ENCODE results near the gene IFIH1.
A peak's percentile ranks its signal among the peaks of the same experiment; 100 is the strongest.

IFIH1 gene

GRCh38 chr2:162245781-162246180, 72.7 kb downstream of the IFIH1 start:
- TF ChIP-seq Cebpa-rat (IDR thresholded peaks at IDR 0.05), result no peak
- Histone ChIP-seq H3K9ac (no peak overlapping the region), H3K27me3 (no peaks in the 10 kb centered on the region), H4K20me1 (no peaks in the 10 kb centered on the region), H3K4me1 (no peaks in the 10 kb centered on the region), H3K4me3 (no peak overlapping the region), H3K36me3 (no peaks in the 10 kb centered on the region), H3K9me3 (no peaks in the 10 kb centered on the region), H3K4me2 (no peak overlapping the region), H3K27ac (no peak overlapping the region)

- no peaks in the 10 kb centered on the region for H3K27me3 ChIP-seq
- no peaks in the 10 kb centered on the region for H3K36me3 ChIP-seq
- no peak overlapping the region for H3K9ac ChIP-seq
- no peak overlapping the region for H3K4me3 ChIP-seq
- no peak overlapping the region for H3K4me2 ChIP-seq
- TF ChIP-seq Cebpa-rat (IDR thresholded peaks at IDR 0.05), result no peak
- no peaks in the 10 kb centered on the region for H3K4me1 ChIP-seq
- no peaks in the 10 kb centered on the region for H3K9me3 ChIP-seq
- no peaks in the 10 kb centered on the region for H4K20me1 ChIP-seq
- H3K27ac ChIP-seq, result no peak overlapping the region
Observed at GRCh38 chr2:162245061-162245460, 73.4 kb downstream of the IFIH1 start.

- no peak overlapping the region for H3K27ac ChIP-seq
- H3K4me1 ChIP-seq, result no peaks in the 10 kb centered on the region
- H3K9ac ChIP-seq, result no peak overlapping the region
- H3K9me3 ChIP-seq, result no peaks in the 10 kb centered on the region
- TF ChIP-seq Cebpa-rat (IDR thresholded peaks at IDR 0.05), result 0 out of 2 replicates have a peak, but pooled peaks have one; percentile 22
- no peak overlapping the region for H3K4me3 ChIP-seq
- H4K20me1 ChIP-seq, result no peaks in the 10 kb centered on the region
- H3K27me3 ChIP-seq, result no peaks in the 10 kb centered on the region
- no peak overlapping the region for H3K4me2 ChIP-seq
- no peaks in the 10 kb centered on the region for H3K36me3 ChIP-seq
Observed at GRCh38 chr2:162244541-162245031, 73.9 kb downstream of the IFIH1 start.

- H3K36me3 ChIP-seq, result no peaks in the 10 kb centered on the region
- no peaks in the 10 kb centered on the region for H3K9me3 ChIP-seq
- H3K4me3 ChIP-seq, result no peak overlapping the region
- H3K27ac ChIP-seq, result no peak overlapping the region
- H3K4me1 ChIP-seq, result no peaks in the 10 kb centered on the region
- no peaks in the 10 kb centered on the region for H3K27me3 ChIP-seq
- H4K20me1 ChIP-seq, result no peaks in the 10 kb centered on the region
- no peak for TF ChIP-seq Cebpa-rat (IDR thresholded peaks at IDR 0.05)
- no peak overlapping the region for H3K4me2 ChIP-seq
- H3K9ac ChIP-seq, result no peak overlapping the region
Observed at GRCh38 chr2:162243715-162244114, 74.8 kb downstream of the IFIH1 start.

GRCh38 chr2:162243294-162243693, 75.2 kb downstream of the IFIH1 start, which contains the start of gene FAP:
TSS of gene FAP (minus strand) at chr2:162243445. CDS start at chr2:162243327, 118 bp downstream.
- Histone ChIP-seq H3K4me3 (no peak within 1 kb of the TSS), H3K27ac (no peak within 1 kb of the TSS), H3K4me2 (no peak within 1 kb of the TSS)

GRCh38 chr2:162242586-162243280, 75.8 kb downstream of the IFIH1 start:
- Histone ChIP-seq H3K27me3 (no peaks in the 10 kb centered on the region), H3K36me3 (no peaks in the 10 kb centered on the region), H3K27ac (no peak overlapping the region), H3K9ac (no peak overlapping the region), H3K4me1 (no peaks in the 10 kb centered on the region), H3K4me2 (no peak overlapping the region), H3K9me3 (no peaks in the 10 kb centered on the region), H3K4me3 (no peak overlapping the region), H4K20me1 (no peaks in the 10 kb centered on the region)
- no peak for TF ChIP-seq Cebpa-rat (IDR thresholded peaks at IDR 0.05)

More at GRCh38 chr2:162243294-162243693, 75.2 kb downstream of the IFIH1 start, which contains the start of gene FAP:
- no peaks in the 10 kb centered on the region for H3K4me1 ChIP-seq
- no peaks in the 10 kb centered on the region for H3K9me3 ChIP-seq
- H3K36me3 ChIP-seq, result no peaks in the 10 kb centered on the region
- no peaks in the 10 kb centered on the region for H3K27me3 ChIP-seq
- no peak within 1 kb of the TSS for H3K9ac ChIP-seq
- H4K20me1 ChIP-seq, result no peaks in the 10 kb centered on the region
- TF ChIP-seq Cebpa-rat (IDR thresholded peaks at IDR 0.05), result no peak

GRCh38 chr2:162241571-162241970, 76.9 kb downstream of the IFIH1 start:
- H3K4me2 ChIP-seq, result no peak overlapping the region
- H3K4me3 ChIP-seq, result no peak overlapping the region
- no peak overlapping the region for H3K9ac ChIP-seq
- H3K4me1 ChIP-seq, result no peaks in the 10 kb centered on the region
- no peaks in the 10 kb centered on the region for H3K27me3 ChIP-seq
- H4K20me1 ChIP-seq, result no peaks in the 10 kb centered on the region
- no peak for TF ChIP-seq Cebpa-rat (IDR thresholded peaks at IDR 0.05)
- H3K27ac ChIP-seq, result no peak overlapping the region
- H3K9me3 ChIP-seq, result no peaks in the 10 kb centered on the region
- no peaks in the 10 kb centered on the region for H3K36me3 ChIP-seq

- Histone ChIP-seq H3K36me3 (no peaks in the 10 kb centered on the region), H3K4me3 (no peak overlapping the region), H3K27me3 (no peaks in the 10 kb centered on the region), H3K9me3 (0 out of 2 replicates have a peak, but pooled peaks cover 6% of the 10 kb centered on the region), H3K4me1 (no peaks in the 10 kb centered on the region), H3K4me2 (no peak overlapping the region), H4K20me1 (no peaks in the 10 kb centered on the region), H3K9ac (no peak overlapping the region), H3K27ac (no peak overlapping the region)
- no peak for TF ChIP-seq Cebpa-rat (IDR thresholded peaks at IDR 0.05)
Observed at GRCh38 chr2:162234620-162235462, 83.6 kb downstream of the IFIH1 start.

GRCh38 chr2:162233197-162233596, 85.3 kb downstream of the IFIH1 start:
- Histone ChIP-seq H3K4me2 (no peak overlapping the region), H3K9me3 (0 out of 2 replicates have a peak, but pooled peaks cover 6% of the 10 kb centered on the region), H3K4me3 (no peak overlapping the region), H3K4me1 (no peaks in the 10 kb centered on the region), H4K20me1 (no peaks in the 10 kb centered on the region), H3K9ac (no peak overlapping the region), H3K27ac (no peak overlapping the region), H3K36me3 (no peaks in the 10 kb centered on the region), H3K27me3 (no peaks in the 10 kb centered on the region)
- TF ChIP-seq Cebpa-rat (IDR thresholded peaks at IDR 0.05), result no peak

- H3K4me3 ChIP-seq, result no peak overlapping the region
- H3K4me2 ChIP-seq, result no peak overlapping the region
- 0 out of 2 replicates have a peak, but pooled peaks cover 6% of the 10 kb centered on the region for H3K9me3 ChIP-seq
- no peaks in the 10 kb centered on the region for H3K36me3 ChIP-seq
- H3K4me1 ChIP-seq, result no peaks in the 10 kb centered on the region
- H3K9ac ChIP-seq, result no peak overlapping the region
- no peaks in the 10 kb centered on the region for H3K27me3 ChIP-seq
- no peak for TF ChIP-seq Cebpa-rat (IDR thresholded peaks at IDR 0.05)
- no peak overlapping the region for H3K27ac ChIP-seq
- no peaks in the 10 kb centered on the region for H4K20me1 ChIP-seq
Observed at GRCh38 chr2:162232671-162233070, 85.8 kb downstream of the IFIH1 start.

All from BLaER1 (cell line).